Tibial nerve (tissue), 3 donors: Measurements from ENCODE around the gene MATN3.

Source experiments
- POLR2A ChIP-seq, 2 donors: fragments of 450-650 bp; IDR thresholded peaks; one replicate each; pipeline ENCODE4 v1.6.1; 2017; ENCODE audit warnings: antibody characterized with exemption in 2 of 2, mild to moderate bottlenecking in 2 of 2, moderate library complexity in 2 of 2
- TF ChIP-seq, protein P1 (sequence below), 5 experiments: fragments of 200-600 bp in 3 of 5; fragments of 450-650 bp in 2 of 5; sonication (generic) in 3 of 5; IDR thresholded peaks; one replicate each; pipeline ENCODE4 v1.5.1; 2016 to 2019; ENCODE audit warnings: antibody characterized with exemption in 5 of 5, mild to moderate bottlenecking in 3 of 5, moderate library complexity in 2 of 5

DNA sequence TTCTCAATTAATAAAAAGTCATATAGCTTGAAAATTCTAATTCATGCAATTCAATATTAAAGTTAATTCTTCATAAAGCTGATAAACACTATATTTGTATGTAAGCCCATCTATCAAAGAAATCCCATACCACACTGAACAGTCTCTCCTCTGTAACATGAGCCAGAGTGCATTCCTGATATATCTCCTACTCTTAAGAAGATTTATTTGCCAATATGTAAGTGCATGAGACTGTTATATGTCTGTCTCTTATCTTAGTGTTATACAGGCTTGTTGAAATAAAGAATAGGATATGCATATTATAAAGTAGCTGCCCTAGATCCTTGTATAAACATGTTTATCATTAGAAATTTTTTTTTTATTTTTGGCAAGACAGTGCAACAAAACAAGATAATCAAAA lies 70.3 kb downstream of the MATN3 start:
- no peak for TF ChIP-seq POLR2A (IDR thresholded peaks at IDR 0.05)
- TF ChIP-seq, protein P1, sequence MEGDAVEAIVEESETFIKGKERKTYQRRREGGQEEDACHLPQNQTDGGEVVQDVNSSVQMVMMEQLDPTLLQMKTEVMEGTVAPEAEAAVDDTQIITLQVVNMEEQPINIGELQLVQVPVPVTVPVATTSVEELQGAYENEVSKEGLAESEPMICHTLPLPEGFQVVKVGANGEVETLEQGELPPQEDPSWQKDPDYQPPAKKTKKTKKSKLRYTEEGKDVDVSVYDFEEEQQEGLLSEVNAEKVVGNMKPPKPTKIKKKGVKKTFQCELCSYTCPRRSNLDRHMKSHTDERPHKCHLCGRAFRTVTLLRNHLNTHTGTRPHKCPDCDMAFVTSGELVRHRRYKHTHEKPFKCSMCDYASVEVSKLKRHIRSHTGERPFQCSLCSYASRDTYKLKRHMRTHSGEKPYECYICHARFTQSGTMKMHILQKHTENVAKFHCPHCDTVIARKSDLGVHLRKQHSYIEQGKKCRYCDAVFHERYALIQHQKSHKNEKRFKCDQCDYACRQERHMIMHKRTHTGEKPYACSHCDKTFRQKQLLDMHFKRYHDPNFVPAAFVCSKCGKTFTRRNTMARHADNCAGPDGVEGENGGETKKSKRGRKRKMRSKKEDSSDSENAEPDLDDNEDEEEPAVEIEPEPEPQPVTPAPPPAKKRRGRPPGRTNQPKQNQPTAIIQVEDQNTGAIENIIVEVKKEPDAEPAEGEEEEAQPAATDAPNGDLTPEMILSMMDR (IDR thresholded peaks at IDR 0.05), result no peak
